K562 (cell line): ENCODE data around the gene KRT81. TPM values are rescaled to one million over a fixed set of nuclear protein-coding genes. Genes with fewer than 3 reads are reported as not detected.

ENCODE experiments used
- ATAC-seq: fragments of 200-7000 bp; cut with Tn5 transposase; 3 replicates; pipeline ENCODE4 v1.9.1; 2020; ENCODE audit warnings: moderate library complexity
- BruUV-seq: library from RNA; stranded (reverse); fragments of 400-500 nt; replicated peaks from 2 replicates; lab custom pipeline; 2021; lab: Mats Ljungman, UMichigan
- CTCF ChIA-PET: fragments of 300-600 bp; formaldehyde crosslinking; extraction: SDS; loops from one replicate; lab custom pipeline; 2021; ENCODE audit warnings: low intra/inter-chr PET ratio; lab: Yijun Ruan, JAX
- POLR2A ChIA-PET: fragments of 300-600, 350-650 bp; sonication (Branson Sonifier 250); formaldehyde crosslinking; extraction: SDS; loops from one replicate; lab custom pipeline; 2021; ENCODE audit warnings: antibody characterized with exemption, inconsistent platforms; lab: Yijun Ruan, JAX
- DNase-seq, 4 experiments: peaks; one replicate each; pipeline versions ENCODE4 v3.0.0 to v3.0.0-alpha.2; 2011 to 2018; ENCODE audit warnings: low spot score in 3 of 4, mixed read lengths in 3 of 4; ENCODE audit errors: extremely low read depth in 1 of 4
- FAIRE-seq: peaks from 2 replicates; lab custom pipeline; 2011; peaks lifted over from hg19 to GRCh38; lab: Jason Lieb, UNC
- H2AFZ ChIP-seq: 2 replicates; pipeline ENCODE4 v1.6.0; 2011; ENCODE audit warnings: low read depth, low read length, control low read depth, inconsistent platforms
- H3K27ac ChIP-seq: fragments of 200-600 bp; 3 replicates; pipeline ENCODE4 v1.8.0; 2011; ENCODE audit warnings: low read depth, mild to moderate bottlenecking, control low read depth, inconsistent platforms, low read length, moderate library complexity, mixed read lengths; ENCODE audit errors: extremely low read depth
- H3K27me3 ChIP-seq, 2 experiments: fragments of 300-600 bp in 1 of 2; 2 replicates in 1 of 2; 3 replicates in 1 of 2; pipeline versions ENCODE4 v1.6.0 to v1.8.0; 2011; ENCODE audit warnings: inconsistent platforms in 2 of 2, low read length in 2 of 2, mild to moderate bottlenecking in 1 of 2, mixed read lengths in 1 of 2, moderate library complexity in 1 of 2; ENCODE audit not compliant: control insufficient read depth in 2 of 2, insufficient read depth in 2 of 2
- H3K36me3 ChIP-seq: fragments of 300-600 bp; 3 replicates; pipeline ENCODE4 v1.8.0; 2011; ENCODE audit warnings: mild to moderate bottlenecking, low read length, inconsistent platforms; ENCODE audit not compliant: control insufficient read depth, insufficient read depth
- H3K4me1 ChIP-seq, 2 experiments: fragments of 200-600 bp in 1 of 2; replicated peaks in 1 of 2; 2 replicates in 1 of 2; 3 replicates in 1 of 2; pipeline versions ENCODE4 v1.5.1 to v1.8.0; 2011; ENCODE audit warnings: inconsistent platforms in 2 of 2, low read length in 2 of 2, mild to moderate bottlenecking in 1 of 2, mixed read lengths in 1 of 2, moderate library complexity in 1 of 2; ENCODE audit not compliant: control insufficient read depth in 2 of 2, insufficient read depth in 2 of 2
- H3K4me2 ChIP-seq: 2 replicates; pipeline ENCODE4 v1.6.1; 2011; ENCODE audit warnings: low read length, control low read depth, inconsistent platforms, mixed read lengths; ENCODE audit not compliant: insufficient read depth
- H3K4me3 ChIP-seq: fragments of 200-600 bp; sonication (generic), shearing (Covaris generic); 2 replicates; pipeline ENCODE4 v1.5.1; 2016; ENCODE audit warnings: control low read depth, inconsistent platforms
- H3K79me2 ChIP-seq: fragments of 200-600 bp; 3 replicates; pipeline ENCODE4 v1.8.0; 2011; ENCODE audit warnings: low read length, inconsistent platforms; ENCODE audit not compliant: control insufficient read depth, insufficient read depth
- H3K9ac ChIP-seq, 2 experiments: 2 replicates each; pipeline versions ENCODE4 v1.6.0 to v1.6.1; 2011; ENCODE audit warnings: low read depth in 2 of 2, low read length in 2 of 2, control low read depth in 1 of 2, inconsistent platforms in 1 of 2, mild to moderate bottlenecking in 1 of 2, mixed read lengths in 1 of 2; ENCODE audit not compliant: insufficient read depth in 1 of 2
- H3K9me1 ChIP-seq: one replicate; pipeline ENCODE4 v1.6.0; 2011; ENCODE audit warnings: inconsistent platforms, mild to moderate bottlenecking, low read length, moderate library complexity; ENCODE audit not compliant: control insufficient read depth, insufficient read depth
- H3K9me3 ChIP-seq: replicated peaks from 2 replicates; pipeline ENCODE4 v1.5.1; 2011; ENCODE audit warnings: low read depth, low read length, inconsistent platforms; ENCODE audit not compliant: control insufficient read depth, insufficient read depth
- H4K20me1 ChIP-seq: replicated peaks from 2 replicates; pipeline ENCODE4 v1.6.1; 2011; ENCODE audit warnings: low read length, inconsistent platforms, mixed read lengths; ENCODE audit not compliant: control insufficient read depth, insufficient read depth
- MEF2D ChIP-seq: conservative IDR thresholded peaks from 2 replicates; pipeline ENCODE4 v1.6.1; 2016; ENCODE audit warnings: low read depth, missing genetic modification characterization, missing compliant biosample characterization
- RBM39 ChIP-seq: fragments of 200-400 bp; formaldehyde crosslinking; optimal IDR thresholded peaks from 2 replicates; pipeline ENCODE3; 2018; ENCODE audit warnings: low read depth, low read length
- SIX5 ChIP-seq, 2 experiments: IDR thresholded peaks; 2 replicates each; pipeline ENCODE4 v1.6.1; 2011; ENCODE audit warnings: low read length in 2 of 2, borderline replicate concordance in 1 of 2, low read depth in 1 of 2, mild to moderate bottlenecking in 1 of 2, moderate library complexity in 1 of 2; ENCODE audit not compliant: insufficient read depth in 1 of 2
- SPI1 ChIP-seq: IDR thresholded peaks from 2 replicates; pipeline ENCODE4 v1.6.1; 2011; ENCODE audit warnings: low read depth, low read length, control low read depth, borderline replicate concordance
- SRSF7 ChIP-seq: fragments of 200-400 bp; formaldehyde crosslinking; optimal IDR thresholded peaks from 2 replicates; pipeline ENCODE3; 2017; ENCODE audit warnings: mild to moderate bottlenecking, low read depth, low read length
- WGBS: fragments of 100-300 bp; shearing (Covaris generic); methylation state at CpG from one replicate; pipeline ENCODE4 v1.1.6; 2016; ENCODE audit warnings: low coverage, mixed read lengths; ENCODE audit not compliant: insufficient coverage; ENCODE audit errors: missing lambda C conversion rate; 5-methylcytosine and 5-hydroxymethylcytosine counted together
- in situ Hi-C: fragments of 300-500 bp; cut with MboI; formaldehyde crosslinking; loops from 4 replicates; pipeline ENCODE4 v1.15.0; 2018; ENCODE audit warnings: inconsistent platforms, mixed read lengths
- intact Hi-C: fragments of 100-400 bp; cut with micrococcal nuclease; formaldehyde crosslinking; loops from 2 replicates; pipeline ENCODE4 v1.14.2; 2022
- polyA plus RNA-seq, 8 experiments: library from polyadenylated mRNA; depleted of rRNA in 4 of 8; stranded (reverse) in 5 of 8; unstranded in 3 of 8; fragments of >200 nt; fragmentation: Nextera tagmentation in 2 of 8; fragmentation: Illumina TruSeq in 1 of 8; extraction: Ambion mirVana in 2 of 8; extraction: Trizol in 1 of 8; gene quantifications; 2 replicates each; pipeline versions ENCODE4 v1.2.1 to v1.2.3, GENCODE V29; 2011 to 2014; ENCODE audit warnings: inconsistent platforms in 1 of 8, missing spikeins in 1 of 8
- total RNA-seq, 7 experiments: library from RNA; depleted of rRNA in 6 of 7; stranded (reverse); fragments of >200 nt in 6 of 7; fragmentation: Illumina TruSeq in 2 of 7; extraction: Trizol in 2 of 7; gene quantifications; 2 replicates each; pipeline versions ENCODE4 v1.2.1 to v1.2.3, GENCODE V29; 2011 to 2021; ENCODE audit warnings: low replicate concordance in 1 of 7
- TF ChIP-seq, protein P1 (sequence below): fragments of 450-650 bp; formaldehyde crosslinking; IDR thresholded peaks from 2 replicates; pipeline ENCODE4 v1.4.0; 2020; ENCODE audit warnings: mild to moderate bottlenecking, mixed read lengths

Gene KRT81
- total and polyA plus RNA-seq, 9 of the 15 experiments (the other 6 are each of a cell fraction or from before 2014, with no cell fraction given), result 0.27 TPM; not detected in 8

DNA sequence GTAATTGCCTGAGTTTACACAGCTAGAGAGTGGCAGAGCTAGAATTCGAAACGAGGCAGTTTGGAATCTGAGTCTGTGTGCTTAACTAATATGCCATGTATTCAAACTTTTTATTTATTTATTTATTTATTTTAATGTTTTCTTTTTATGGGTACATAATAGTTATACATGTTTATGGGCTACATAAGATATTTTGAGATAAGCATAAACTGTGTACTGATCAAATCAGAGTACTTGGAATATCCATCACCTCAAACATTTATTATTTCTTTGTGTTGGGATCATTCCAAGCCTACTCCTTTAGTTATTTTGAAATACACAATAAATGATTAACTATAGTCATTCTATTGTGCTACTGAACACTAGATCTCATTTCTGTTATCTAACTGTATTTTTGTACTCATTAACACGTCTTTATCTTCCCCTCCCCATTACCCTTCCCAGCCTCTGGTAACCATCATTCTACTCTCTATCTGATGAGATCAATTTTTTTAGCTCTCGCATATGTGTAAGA is 7.4 kb upstream of the KRT81 start:
- H3K4me3 ChIP-seq, result no peak overlapping the region
- H3K9me1 ChIP-seq, result no peaks in the 10 kb centered on the region
- FAIRE-seq, result no peak
- peaks cover 5 to 24% of the 10 kb centered on the region in 2 experiments; a peak in 4 of 5 replicates for H3K27me3 ChIP-seq
- TF ChIP-seq SRSF7, result no peak
- TF ChIP-seq SPI1, result no peak
- no peak for TF ChIP-seq MEF2D
- TF ChIP-seq SIX5 (IDR thresholded peaks at IDR 0.05; ENCODE audit: borderline replicate concordance in 1 of 2, insufficient read depth in 1 of 2, low read depth in 1 of 2, low read length in 2 of 2), result no peak
- no peak for TF ChIP-seq RBM39
- TF ChIP-seq, protein P1, sequence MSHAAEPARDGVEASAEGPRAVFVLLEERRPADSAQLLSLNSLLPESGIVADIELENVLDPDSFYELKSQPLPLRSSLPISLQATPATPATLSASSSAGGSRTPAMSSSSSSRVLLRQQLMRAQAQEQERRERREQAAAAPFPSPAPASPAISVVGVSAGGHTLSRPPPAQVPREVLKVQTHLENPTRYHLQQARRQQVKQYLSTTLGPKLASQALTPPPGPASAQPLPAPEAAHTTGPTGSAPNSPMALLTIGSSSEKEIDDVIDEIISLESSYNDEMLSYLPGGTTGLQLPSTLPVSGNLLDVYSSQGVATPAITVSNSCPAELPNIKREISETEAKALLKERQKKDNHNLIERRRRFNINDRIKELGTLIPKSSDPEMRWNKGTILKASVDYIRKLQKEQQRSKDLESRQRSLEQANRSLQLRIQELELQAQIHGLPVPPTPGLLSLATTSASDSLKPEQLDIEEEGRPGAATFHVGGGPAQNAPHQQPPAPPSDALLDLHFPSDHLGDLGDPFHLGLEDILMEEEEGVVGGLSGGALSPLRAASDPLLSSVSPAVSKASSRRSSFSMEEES (CRISPR knock-in tag), result no peak
- TF ChIP-seq, all 486 proteins: peak for 0
- BruUV-seq, result no TSS peak
- H4K20me1 ChIP-seq, result no peaks in the 10 kb centered on the region; the same call in 1 of the 2 replicates
- no peak overlapping the region for H2AFZ ChIP-seq
- no peak for DNase-seq
- H3K27ac ChIP-seq, result no peak overlapping the region
- CTCF ChIA-PET, result no interaction called here
- H3K4me2 ChIP-seq, result no peak overlapping the region
- H3K4me1 ChIP-seq, result no peaks in the 10 kb centered on the region
- no peak overlapping the region for H3K9ac ChIP-seq
- H3K79me2 ChIP-seq, result no peaks in the 10 kb centered on the region
- ATAC-seq, result no peak
- H3K36me3 ChIP-seq, result no peaks in the 10 kb centered on the region
- WGBS, result 0% methylated on average over 4 of the region's 4 CpGs
- in situ Hi-C loops, result no loop called here
- POLR2A ChIA-PET, result no interaction called here
- intact Hi-C loops, result no loop called here
- H3K9me3 ChIP-seq, result no peaks in the 10 kb centered on the region
